Liver (tissue), 9 donors: ENCODE measurements around the gene BLOC1S5. TPM values are rescaled to one million over a fixed set of nuclear protein-coding genes. Genes with fewer than 3 reads are reported as not detected.

ENCODE experiments used
- DNase-seq: peaks from one replicate; pipeline ENCODE4 v3.0.0-alpha.2; 2017; ENCODE audit warnings: low spot score
- H3K27ac ChIP-seq, 2 donors: one replicate each; pipeline ENCODE4 v1.7.0; 2013; ENCODE audit warnings: inconsistent platforms in 2 of 2, low read length in 2 of 2, control low read depth in 1 of 2, low read depth in 1 of 2, mild to moderate bottlenecking in 1 of 2
- H3K27me3 ChIP-seq, 4 donors: one replicate each; pipeline versions ENCODE4 v1.6.1 to v1.7.0; 2013; ENCODE audit warnings: low read length in 3 of 4, inconsistent platforms in 1 of 4, mild to moderate bottlenecking in 1 of 4, moderate library complexity in 1 of 4; ENCODE audit not compliant: control insufficient read depth in 4 of 4, insufficient read depth in 4 of 4
- H3K36me3 ChIP-seq, 4 donors: one replicate each; pipeline versions ENCODE4 v1.6.1 to v1.7.0; 2013; ENCODE audit warnings: low read length in 3 of 4, mild to moderate bottlenecking in 3 of 4, low read depth in 1 of 4, moderate library complexity in 1 of 4; ENCODE audit not compliant: control insufficient read depth in 4 of 4, insufficient read depth in 3 of 4
- H3K4me1 ChIP-seq, 4 donors: one replicate each; pipeline versions ENCODE4 v1.6.1 to v1.7.0; 2013; ENCODE audit warnings: low read length in 3 of 4, mild to moderate bottlenecking in 3 of 4, moderate library complexity in 1 of 4; ENCODE audit not compliant: control insufficient read depth in 4 of 4, insufficient read depth in 4 of 4
- H3K4me3 ChIP-seq, 3 donors: one replicate each; pipeline versions ENCODE4 v1.6.1 to v1.7.0; 2013; ENCODE audit warnings: low read length in 3 of 3, control low read depth in 1 of 3, low read depth in 1 of 3, mild to moderate bottlenecking in 1 of 3
- H3K9ac ChIP-seq, 2 donors: one replicate each; pipeline ENCODE4 v1.7.0; 2013; ENCODE audit warnings: low read length in 2 of 2, mild to moderate bottlenecking in 2 of 2, moderate library complexity in 2 of 2, control low read depth in 1 of 2, low read depth in 1 of 2
- H3K9me3 ChIP-seq, 4 donors: one replicate each; pipeline versions ENCODE4 v1.6.1 to v1.7.0; 2013; ENCODE audit warnings: low read length in 3 of 4; ENCODE audit not compliant: control insufficient read depth in 4 of 4
- ATF3 ChIP-seq: IDR thresholded peaks from 2 replicates; pipeline ENCODE4 v1.6.1; 2016; ENCODE audit warnings: antibody characterized with exemption
- CTCF ChIP-seq: fragments of 150-350 bp; IDR thresholded peaks from 2 replicates; pipeline ENCODE4 v1.5.1; 2017; ENCODE audit warnings: improper control_type of control experiment, low read depth, low read length; ENCODE audit not compliant: missing input control
- FOXA1 ChIP-seq: IDR thresholded peaks from 2 replicates; pipeline ENCODE4 v1.6.1; 2016; ENCODE audit warnings: antibody characterized with exemption
- FOXA2 ChIP-seq: IDR thresholded peaks from 2 replicates; pipeline ENCODE4 v1.6.1; 2016; ENCODE audit warnings: antibody characterized with exemption
- GABPA ChIP-seq, 2 donors: IDR thresholded peaks in 1 of 2; conservative IDR thresholded peaks in 1 of 2; 2 replicates each; pipeline ENCODE4 v1.6.1; 2016; ENCODE audit warnings: antibody characterized with exemption in 2 of 2, mild to moderate bottlenecking in 1 of 2, moderate library complexity in 1 of 2
- HNF4A ChIP-seq, 2 donors: conservative IDR thresholded peaks; 2 replicates each; pipeline ENCODE4 v1.6.1; 2016; ENCODE audit warnings: antibody characterized with exemption in 2 of 2, mild to moderate bottlenecking in 2 of 2
- HNF4G ChIP-seq: IDR thresholded peaks from 2 replicates; pipeline ENCODE4 v1.6.1; 2016; ENCODE audit warnings: antibody characterized with exemption
- JUND ChIP-seq, 2 donors: IDR thresholded peaks; 2 replicates each; pipeline ENCODE4 v1.6.1; 2016; ENCODE audit warnings: antibody characterized with exemption in 2 of 2
- MAX ChIP-seq: IDR thresholded peaks from 2 replicates; pipeline ENCODE4 v1.6.1; 2016; ENCODE audit warnings: antibody characterized with exemption
- NR2F2 ChIP-seq: IDR thresholded peaks from 2 replicates; pipeline ENCODE4 v1.6.1; 2016; ENCODE audit warnings: antibody characterized with exemption
- RAD21 ChIP-seq, 2 donors: IDR thresholded peaks; 2 replicates each; pipeline ENCODE4 v1.6.1; 2016; ENCODE audit warnings: antibody characterized with exemption in 2 of 2, mild to moderate bottlenecking in 2 of 2
- REST ChIP-seq: IDR thresholded peaks from 2 replicates; pipeline ENCODE4 v1.6.1; 2016; ENCODE audit warnings: antibody characterized with exemption, mild to moderate bottlenecking
- SP1 ChIP-seq: IDR thresholded peaks from 2 replicates; pipeline ENCODE4 v1.6.1; 2018; ENCODE audit warnings: antibody characterized with exemption, mild to moderate bottlenecking
- TAF1 ChIP-seq: conservative IDR thresholded peaks from 2 replicates; pipeline ENCODE4 v1.6.1; 2016; ENCODE audit warnings: antibody characterized with exemption, mild to moderate bottlenecking
- ZBTB33 ChIP-seq: IDR thresholded peaks from 2 replicates; pipeline ENCODE4 v1.6.1; 2016; ENCODE audit warnings: antibody characterized with exemption
- WGBS: extraction: QIAGEN DNeasy Blood & Tissue Kit; methylation state at CpG from one replicate; pipeline ENCODE4 v1.1.7; 2013; 5-methylcytosine and 5-hydroxymethylcytosine counted together
- polyA plus RNA-seq, 2 donors: library from polyadenylated mRNA; stranded (reverse) in 1 of 2; unstranded in 1 of 2; fragments of 200-250 nt in 1 of 2; fragments of >200 nt in 1 of 2; fragmentation: Nextera tagmentation in 1 of 2; extraction: Ambion mirVana in 1 of 2; gene quantifications; one replicate each; pipeline versions ENCODE4 v1.2.1 to v1.2.3, GENCODE V29; 2013 to 2015
- total RNA-seq, 2 donors: library from RNA; depleted of rRNA; stranded (reverse); fragments of >200 nt; gene quantifications; one replicate each; pipeline ENCODE4 v1.2.3, GENCODE V29; 2014
- donor health status: healthy.
- donor health status: healthy.
- donor health status: healthy.
- donor health status: healthy.
- donor health status: healthy.

BLOC1S5 gene
- total and polyA plus RNA-seq, 4 donors, result 5.2 to 11.1 (median 7.1) TPM

GRCh38 chr6:8080362-8081151 is 16.4 kb upstream of the BLOC1S5 start (continued):
- no peak for TF ChIP-seq CTCF
- TF ChIP-seq NR2F2, result no peak

GRCh38 chr6:8079126-8079525 is 14.9 kb upstream of the BLOC1S5 start:
- Histone ChIP-seq H3K4me1 (peaks cover 10 to 43% (median 18%) of the 10 kb centered on the region in 4 donors), H3K9ac (no peak overlapping the region), H3K4me3 (no peak overlapping the region), H3K9me3 (no peaks in the 10 kb centered on the region), H3K27me3 (no peaks in the 10 kb centered on the region), H3K27ac (no peak overlapping the region), H3K36me3 (no peaks in the 10 kb centered on the region)
- DNase-seq, result no peak
- 59% methylated on average over 2 of the region's 2 CpGs for WGBS
- TF ChIP-seq RAD21 (IDR thresholded peaks at IDR 0.05) (no peak), ATF3 (no peak), CTCF (no peak), HNF4G (no peak), MAX (no peak), REST (no peak), FOXA2 (no peak), SP1 (peak; percentile 14), TAF1 (no peak), ZBTB33 (no peak), GABPA (IDR thresholded peaks at IDR 0.05 in 1 of 2, conservative IDR thresholded peaks at IDR 0.05 in 1 of 2) (no peak), FOXA1 (no peak), JUND (IDR thresholded peaks at IDR 0.05) (no peak), NR2F2 (no peak), HNF4A (conservative IDR thresholded peaks at IDR 0.05) (peak in 1 of 2 donors; percentile 4)
